Activated T-cell treated with anti-CD3 and anti-CD28 coated beads for 1 hour (primary cell): ENCODE results near the gene BDKRB2.

Experiments
- DNase-seq: peaks from one replicate; pipeline ENCODE4 v3.0.0-alpha.2; 2020; ENCODE audit warnings: low read depth

BDKRB2 gene

DNA sequence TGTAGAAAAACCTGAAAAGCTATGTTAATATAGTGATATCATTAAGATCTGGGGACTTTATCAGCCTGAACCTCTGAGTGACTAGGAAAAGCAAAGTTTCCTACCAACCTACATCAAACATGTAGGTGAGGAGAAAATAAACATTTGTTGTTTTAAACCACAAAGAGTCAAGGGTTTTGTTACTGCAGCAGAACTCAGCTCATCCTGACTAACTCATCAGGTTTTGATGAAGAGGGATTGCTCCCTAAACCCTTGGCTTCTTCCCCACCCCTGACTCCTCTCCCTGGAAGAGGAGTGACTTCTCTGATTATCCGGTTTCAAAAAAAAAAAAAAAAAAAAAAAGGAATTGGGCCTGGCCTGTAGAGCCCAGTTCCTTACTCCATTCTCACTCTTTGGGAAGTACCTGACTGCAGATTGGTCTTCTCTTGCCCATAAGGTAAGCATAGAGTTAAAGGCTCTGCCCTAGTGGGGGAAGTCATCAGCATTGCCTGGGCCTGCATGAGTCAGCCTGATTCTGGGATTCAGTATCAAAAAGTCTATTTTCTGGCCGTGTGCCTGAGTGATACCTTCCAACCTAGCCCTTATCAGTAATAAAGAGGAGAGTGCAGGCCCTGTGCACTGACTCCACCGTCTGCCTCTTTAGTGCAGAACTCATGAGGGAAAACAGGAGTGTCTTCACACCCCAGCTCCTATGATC, 68.3 kb downstream of the BDKRB2 start:
- DNase-seq = no peak

DNA sequence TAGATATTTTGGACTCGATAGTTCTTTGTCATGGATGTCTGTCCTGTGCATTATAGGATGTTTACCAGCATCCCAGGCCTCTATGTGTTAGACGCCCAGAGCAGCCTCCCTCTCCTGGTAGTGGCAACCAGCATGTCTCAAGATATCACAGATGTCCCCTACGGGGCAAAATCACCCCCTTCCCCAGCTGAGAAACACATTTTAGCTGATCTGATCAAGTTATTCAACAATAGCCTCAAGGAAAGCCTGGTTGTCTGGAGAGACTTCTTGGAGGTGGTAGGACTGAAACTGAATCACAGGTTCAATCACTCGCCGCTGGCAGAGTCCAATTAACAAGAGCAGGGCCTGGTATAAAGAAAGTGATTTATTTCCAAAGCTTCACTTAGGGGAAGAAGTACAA, 69.0 kb downstream of the BDKRB2 start:
- no peak for DNase-seq

DNA sequence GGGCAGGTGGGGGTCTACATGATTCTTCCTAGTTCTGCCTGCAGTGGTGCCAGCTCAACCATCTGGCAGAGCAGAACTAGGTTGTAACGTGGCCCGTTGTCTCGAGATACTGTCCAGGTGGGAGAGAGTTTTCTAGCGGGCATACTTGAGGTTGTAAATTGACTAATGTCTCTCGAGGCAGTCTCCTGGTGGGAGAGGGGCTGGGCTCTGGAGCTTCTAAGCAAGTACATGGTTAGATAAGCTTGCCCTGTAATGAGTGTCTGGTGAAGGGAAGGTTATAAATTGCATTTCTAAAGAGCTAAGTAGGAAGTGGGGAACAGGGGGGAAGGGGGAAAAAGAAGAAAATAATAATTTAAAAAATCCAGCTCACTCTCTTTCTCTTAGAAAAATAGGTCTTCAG, 69.5 kb downstream of the BDKRB2 start:
- no peak for DNase-seq

DNA sequence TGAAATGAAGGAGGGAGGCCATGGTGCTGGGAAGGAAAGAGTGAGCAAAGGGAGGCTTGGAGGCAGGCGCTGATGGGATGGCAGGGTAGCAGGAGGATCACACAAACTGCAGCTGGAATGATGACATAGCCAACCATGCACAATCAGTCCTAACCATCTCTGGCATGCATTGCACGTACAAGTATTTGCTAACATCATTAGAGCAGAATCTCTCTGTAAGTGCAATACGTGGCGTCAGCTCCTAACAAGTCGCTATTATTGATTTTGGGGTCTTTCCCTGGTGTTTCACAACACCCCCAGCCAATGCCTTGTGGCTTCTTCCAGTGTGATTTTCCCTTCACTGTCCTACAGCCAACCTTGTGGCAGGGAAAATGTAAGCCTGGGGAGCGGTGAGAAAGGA, 69.9 kb downstream of the BDKRB2 start:
- no peak for DNase-seq

DNA sequence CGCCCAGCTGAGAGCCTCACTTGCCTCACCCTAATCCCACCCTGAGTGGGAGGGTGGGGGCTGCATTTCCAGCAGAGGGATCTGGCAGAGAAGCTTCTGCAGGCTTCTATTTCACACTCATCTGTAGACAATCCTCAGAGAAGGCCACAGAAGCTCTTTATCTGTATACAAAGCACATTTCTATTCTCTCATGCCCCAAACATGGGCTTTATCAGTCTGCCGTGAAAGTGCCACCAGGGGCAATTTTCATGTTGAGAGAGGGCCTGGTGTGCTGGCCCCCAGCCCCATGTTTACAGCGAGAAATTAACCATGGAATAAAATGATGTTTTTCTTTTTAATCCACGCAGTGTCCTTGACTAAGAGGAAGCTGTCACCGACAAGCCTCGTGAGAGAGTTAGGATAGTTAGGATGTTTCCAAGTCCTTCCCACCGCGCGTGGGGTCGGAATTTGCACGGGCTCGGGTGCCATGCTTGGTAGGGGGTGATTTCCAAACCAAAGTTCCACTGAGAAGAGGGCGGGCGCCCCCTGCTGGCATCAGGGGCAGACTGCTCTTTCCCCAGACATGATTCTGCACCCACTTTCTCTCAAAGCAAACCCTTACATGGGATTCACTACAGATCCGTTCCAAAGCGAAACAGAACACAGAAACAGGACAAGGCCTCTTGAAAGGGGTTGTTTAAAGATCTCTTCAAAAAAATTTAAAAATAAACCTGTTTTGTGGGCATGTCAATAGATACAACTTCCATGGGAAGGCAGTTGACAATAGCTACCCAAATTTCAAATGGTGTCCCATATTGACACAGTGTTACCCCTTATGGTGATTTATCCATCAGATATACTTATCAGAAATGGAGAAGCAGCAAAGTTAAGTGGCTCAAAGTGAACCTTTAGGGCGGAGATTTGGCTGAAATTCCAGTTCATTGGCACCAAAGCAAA, 70.8 kb downstream of the BDKRB2 start:
- DNase-seq = peak; percentile 69

DNA sequence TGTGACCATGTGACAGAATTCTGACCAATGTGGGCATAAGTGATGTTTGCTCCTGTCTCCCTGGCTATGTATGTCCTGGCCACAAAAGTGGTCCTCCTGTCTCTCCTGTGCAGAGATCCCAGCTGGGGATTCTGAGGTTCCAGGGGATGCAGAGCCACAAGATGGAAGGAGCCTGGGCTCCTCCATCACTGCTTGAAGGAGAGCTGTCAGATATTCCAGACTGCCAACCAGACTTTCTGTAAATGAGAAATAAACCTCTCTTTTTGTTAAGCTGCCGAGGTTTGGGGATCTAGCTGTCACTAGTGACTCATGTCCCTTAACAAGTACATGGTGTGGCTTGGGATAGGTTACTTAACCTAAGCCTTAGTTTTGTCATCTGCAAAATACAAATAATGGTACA, 73.3 kb downstream of the BDKRB2 start:
- DNase-seq = no peak

DNA sequence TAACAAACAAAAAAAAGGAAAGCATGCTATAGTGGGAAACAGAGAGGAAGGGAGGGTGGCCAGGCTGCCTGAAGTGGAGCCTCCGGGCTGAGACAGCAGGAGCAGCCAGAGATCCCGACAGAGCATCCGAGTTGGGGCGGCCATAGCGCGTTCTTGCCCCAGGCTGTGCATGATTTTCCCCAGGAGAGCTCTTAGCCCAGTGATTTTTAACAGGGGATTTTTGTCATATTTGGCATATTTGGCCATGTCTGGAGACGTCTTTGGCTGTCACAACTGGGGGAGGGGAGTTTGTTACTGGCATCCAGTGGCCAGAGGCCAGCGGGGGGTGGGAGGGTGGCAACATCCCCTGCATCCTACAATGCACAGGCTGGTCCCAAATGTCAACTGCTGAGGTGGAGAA, 74.9 kb downstream of the BDKRB2 start:
- no peak for DNase-seq

DNA sequence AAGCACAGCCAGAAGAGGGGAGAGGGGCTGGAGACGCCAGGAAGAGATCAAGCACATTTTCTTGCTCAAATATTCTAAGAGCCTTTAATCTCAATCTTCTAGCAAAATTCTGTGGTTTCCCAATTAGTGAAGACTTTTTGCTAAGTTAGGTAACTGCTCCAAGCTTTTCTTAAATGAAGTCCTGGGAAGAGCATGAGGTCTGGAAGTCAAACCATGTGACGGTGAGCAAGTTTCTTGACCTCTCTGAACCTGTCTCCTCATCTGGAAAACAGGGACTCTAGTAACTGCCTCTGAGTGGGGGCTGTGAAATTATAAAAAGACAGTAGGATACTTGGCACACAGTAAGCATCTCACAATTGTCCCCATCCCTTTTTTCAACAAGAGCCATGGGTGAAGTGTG, 75.5 kb downstream of the BDKRB2 start:
- DNase-seq = no peak

DNA sequence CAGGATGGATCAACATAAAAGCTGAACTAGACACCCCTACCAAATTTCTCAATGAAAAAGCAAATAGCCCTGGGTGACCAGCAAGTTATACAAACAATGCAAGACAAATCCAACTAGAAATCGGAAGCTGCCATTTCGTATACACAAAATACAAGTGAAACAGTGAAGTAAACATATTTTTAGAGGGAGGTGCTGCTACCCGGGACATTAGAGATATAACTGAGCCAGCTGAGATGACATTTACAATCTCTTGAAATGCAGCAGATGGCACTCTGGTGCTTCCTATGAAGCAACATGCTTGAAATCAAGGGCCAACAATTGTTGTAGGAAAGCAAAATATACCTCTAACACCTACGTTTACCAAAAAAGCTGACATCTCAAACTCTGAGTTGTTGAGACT, 76.8 kb downstream of the BDKRB2 start:
- DNase-seq = no peak

DNA sequence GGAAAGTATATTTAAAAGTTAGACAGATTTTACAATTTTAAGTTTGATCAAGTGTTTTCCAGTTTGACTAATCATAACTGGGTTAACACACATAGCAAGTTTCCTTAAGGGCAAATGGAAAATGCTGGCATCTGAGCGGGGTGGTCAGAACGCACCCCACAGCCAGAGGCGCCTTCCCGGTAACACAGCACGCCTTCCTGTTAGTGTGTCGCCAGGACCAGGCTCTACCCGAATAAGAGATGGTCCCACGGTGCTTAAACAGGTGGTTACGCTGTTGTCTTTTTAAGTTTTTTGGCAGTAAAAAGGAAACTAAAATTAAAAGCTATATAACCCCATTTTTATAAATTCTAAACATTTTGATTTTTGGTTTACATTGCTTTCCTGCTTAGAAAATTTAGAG, 79.4 kb downstream of the BDKRB2 start:
- no peak for DNase-seq

DNA sequence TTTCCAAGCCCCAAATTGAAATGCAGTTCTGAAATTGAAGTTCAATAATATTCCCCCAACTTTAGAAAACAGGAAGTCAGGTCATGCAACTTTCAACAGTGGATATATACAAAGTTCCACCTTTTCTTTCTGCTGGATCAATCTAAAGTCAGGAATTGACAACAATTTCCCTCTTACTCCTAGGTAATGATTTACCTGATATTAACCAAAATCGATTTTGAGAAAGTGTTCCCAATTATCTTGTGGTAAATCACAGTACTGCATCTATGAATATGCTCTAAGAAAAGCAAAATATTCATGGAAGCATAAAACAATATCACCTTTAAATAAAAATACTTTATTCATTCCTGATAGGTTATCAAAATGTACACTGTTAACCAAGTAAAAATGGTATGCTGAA, 79.8 kb downstream of the BDKRB2 start:
- DNase-seq = no peak

DNA sequence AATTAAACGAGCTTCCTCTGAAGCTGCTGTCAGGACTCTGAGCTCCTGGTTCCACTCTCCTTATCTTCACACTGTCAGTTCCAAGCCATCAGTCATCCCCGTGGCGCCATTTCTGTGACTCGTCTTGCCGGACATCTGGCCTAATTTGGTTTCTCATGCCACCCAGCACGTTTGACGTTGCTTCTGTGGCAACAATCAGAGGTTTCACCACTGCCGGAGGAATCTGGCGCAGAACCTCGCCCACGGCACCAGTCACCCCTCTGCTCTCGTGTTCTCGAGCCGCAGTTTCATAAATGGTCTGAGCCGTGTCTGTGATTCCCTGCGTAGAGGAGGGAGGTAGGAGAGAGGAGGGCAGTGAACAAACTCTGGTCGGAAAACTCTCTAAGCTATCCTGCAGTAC, 81.0 kb downstream of the BDKRB2 start:
- DNase-seq = no peak

DNA sequence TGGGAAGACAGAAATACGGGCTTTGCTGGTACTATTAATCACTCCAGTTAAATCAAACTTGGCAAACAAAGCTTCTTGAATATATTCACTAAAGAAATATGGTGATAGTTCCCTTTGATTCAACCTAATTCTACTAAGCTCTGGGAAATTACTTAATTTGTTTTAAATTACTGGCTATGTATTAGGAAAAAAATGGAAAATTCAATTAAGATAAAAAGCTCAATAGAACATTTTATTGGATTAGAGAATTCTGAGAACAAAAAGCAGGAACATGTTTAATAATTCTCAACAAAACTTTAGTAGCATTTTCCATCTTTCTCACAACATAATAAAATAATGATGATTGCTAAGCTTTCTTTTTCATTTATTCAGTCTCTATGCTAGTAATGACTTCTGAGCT, 81.6 kb downstream of the BDKRB2 start:
- no peak for DNase-seq

DNA sequence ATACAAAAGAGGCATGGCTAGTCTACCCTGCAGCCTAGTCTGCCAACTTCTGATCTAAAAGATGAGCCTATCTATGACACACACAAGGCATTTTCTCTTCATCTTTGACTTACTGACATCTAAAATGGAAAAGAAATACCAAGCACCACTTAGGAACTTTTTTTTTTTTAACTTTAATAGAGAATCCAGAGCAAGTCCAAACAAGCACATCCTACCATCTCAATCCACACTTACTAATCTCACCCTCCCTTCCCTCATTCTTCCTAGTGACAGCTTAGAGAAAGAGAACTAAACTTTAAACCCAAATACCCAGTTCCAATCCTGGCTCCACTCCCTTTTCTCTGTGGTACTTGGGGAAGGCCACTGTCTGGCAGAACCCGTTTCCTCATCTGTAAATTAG, 83.2 kb downstream of the BDKRB2 start:
- DNase-seq = no peak
